ENCODE data around the gene C1orf105.

The C1orf105 gene

DNA sequence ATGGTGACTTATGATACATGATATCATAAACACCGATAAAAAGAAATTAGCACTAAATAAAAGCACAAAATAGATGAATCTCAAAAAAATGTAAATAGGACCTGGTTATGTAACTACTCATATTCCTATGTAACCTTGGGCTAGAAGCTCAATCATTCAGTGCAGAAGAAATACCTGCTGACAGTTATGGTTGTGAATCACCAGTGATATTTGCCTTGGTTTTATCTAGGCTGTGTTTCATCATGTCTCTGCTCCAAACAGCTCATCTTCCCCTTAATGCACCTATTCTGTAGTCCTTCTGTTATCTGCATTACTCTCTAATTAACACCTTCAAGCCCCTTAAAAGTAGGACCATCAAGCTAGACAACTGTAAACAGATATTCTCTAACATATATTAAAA, 39.7 kb downstream of the C1orf105 start:
- DNase-seq (ENCODE audit: low read depth) = no peak

DNA sequence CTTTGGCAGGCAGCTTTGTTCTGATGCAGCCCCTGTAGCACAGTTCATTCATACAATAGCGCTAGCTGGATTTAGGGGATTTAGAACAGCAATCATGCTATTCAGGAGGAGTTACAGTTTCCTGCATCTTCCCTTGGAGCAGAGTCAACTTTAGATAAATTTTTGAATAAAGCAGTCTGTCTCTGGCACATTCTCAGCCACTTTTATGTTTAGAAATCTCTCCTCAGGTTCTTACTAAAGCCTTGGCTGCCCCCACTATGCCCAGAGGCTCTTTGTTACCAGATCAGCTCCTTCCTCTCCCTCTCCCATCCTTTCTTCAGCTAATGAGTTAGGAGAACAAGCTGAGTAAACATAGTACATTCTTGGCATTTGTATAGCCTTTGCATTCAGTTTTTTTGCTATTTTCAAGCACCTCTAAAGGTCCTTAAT, 40.4 kb downstream of the C1orf105 start:
- DNase-seq (ENCODE audit: low read depth) = no peak

DNA sequence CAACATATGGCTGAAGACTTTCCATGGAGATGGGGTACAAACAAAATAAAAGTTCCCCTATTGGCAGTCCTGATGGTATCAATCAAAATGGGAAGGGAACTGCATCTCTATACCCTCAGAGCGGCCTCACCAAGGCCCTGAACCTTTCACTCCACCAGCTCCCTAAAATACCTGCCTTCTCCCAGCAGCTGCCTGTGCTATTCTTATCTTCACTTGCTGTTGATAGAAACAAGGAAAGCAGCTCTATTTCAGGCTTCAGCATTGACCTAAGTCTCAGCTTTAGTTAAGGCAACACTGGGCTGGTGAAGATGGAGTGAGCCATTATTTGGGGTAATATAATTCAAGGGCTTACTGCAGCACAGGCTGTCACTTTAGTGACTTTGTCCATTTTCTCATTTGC, 45.1 kb downstream of the C1orf105 start:
- DNase-seq (ENCODE audit: low read depth) = no peak

DNA sequence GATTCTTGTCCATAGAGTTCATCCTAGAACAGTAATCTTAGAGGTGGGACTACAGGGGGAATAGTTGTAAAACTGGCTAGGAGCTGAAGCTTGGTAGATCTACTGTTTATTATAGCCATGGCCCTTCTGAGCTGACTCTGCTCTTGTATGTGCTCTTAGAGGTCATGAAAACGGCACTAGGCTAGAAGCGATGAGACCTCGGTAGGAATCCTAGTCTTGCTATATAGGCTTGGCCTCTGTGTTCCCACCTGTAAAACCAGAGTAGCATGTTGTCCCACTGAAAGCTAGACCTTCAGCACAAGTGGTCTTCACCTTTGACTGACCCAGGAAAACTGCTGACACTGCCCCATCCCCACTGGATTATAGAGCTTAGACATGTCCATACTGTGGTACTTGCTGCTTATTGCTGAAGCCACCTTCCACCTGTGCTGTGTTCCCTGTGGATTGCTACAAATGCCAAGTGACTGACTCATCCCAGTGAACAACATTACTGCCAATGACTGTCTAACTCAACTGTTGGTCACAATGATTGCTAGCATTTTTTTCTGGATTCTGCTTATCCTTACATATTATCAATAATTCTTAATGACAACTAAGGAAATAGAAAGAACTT, 46.4 kb downstream of the C1orf105 start:
- DNase-seq (ENCODE audit: low read depth) = peak; percentile 52

DNA sequence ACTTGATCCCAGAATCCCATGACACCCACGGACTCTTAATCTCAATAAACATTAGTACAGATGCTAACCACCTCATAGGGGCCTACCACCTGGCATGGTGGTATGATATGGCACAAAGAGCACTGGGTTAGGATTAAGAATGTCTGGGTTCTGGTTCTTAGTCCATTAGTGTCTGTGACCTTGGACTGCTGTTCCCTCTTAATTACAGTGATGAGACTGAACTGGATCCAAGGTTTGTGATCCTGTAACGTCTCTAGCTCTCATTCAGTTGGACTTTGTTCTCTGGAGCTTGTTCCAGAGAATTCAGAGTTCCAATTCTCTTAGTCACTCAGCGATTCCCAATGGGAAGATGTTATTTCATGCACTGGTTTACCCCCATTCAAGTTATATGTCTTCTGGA, 47.0 kb downstream of the C1orf105 start:
- DNase-seq (ENCODE audit: low read depth) = no peak

- DNase-seq (ENCODE audit: low read depth) = no peak
These were observed 47.8 kb downstream of the C1orf105 start for GRCh38 chr1:172468296-172468695.

DNA sequence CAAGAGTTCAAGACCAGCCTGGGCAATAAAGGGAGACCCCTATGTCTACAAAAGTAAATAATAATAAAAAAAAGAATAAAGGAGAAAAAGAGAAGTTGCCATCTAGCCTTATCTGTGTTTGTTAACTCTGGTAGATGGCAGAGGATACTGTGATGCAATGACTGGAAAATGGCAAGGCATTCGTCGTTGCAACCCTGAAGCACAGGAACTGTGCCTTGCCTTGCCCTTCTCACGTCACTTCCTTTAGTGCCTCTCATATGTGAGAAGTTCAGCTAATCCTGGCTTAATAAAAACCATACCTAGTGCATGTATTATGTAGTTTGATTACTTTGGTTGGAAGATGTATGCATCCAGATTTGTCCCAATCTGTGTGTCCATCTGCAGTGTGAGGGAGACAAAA, 49.2 kb downstream of the C1orf105 start:
- no peak for DNase-seq (ENCODE audit: low read depth)

DNA sequence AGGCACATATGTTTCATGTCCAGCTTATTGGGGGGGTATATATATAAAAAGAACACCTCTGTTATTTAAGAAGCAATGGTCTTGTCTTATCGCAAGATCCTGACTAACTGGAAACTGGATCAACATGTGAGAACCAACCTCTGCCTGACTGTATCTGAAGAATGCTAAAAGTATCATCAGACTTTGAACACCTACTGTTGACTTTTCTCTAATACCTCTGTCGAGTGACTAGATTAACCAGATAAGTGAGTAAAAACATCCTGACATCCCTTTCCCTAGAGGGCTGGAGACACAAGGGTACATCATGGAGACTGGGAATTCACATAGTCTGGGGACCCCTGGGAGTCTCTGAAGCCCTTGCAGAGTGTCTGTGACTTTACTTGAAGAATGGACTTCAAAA, 49.7 kb downstream of the C1orf105 start:
- no peak for DNase-seq (ENCODE audit: low read depth)

- DNase-seq (ENCODE audit: low read depth) = no peak
These were observed 51.2 kb downstream of the C1orf105 start for GRCh38 chr1:172471666-172472065.

GRCh38 chr1:172472495-172472894, 52.0 kb downstream of the C1orf105 start:
- no peak for DNase-seq (ENCODE audit: low read depth)

DNA sequence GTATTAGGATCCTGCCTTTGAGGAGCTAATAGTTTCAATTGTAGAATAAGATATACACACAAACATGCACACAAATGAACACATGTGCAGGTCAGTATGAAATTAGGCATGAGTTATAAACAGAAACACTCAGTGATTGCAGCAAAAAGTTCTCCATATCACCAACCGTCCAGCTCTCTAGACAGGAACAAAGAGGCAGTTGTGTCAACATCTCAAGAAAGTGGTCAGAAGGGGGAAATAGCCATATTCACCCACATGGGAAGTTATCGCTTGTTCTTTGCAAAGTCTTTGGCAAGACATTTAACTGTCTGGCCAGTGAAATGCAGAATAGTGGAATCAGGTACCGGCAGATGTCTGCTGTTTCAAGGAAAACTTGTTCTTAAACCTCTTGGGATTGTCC, 52.8 kb downstream of the C1orf105 start:
- DNase-seq (ENCODE audit: low read depth) = no peak

GRCh38 chr1:172473842-172474241, 53.4 kb downstream of the C1orf105 start:
- DNase-seq (ENCODE audit: low read depth) = no peak

GRCh38 chr1:172476218-172476811, 55.8 kb downstream of the C1orf105 start:
- peak; percentile 57 for DNase-seq (ENCODE audit: low read depth)

GRCh38 chr1:172477216-172477615, 56.7 kb downstream of the C1orf105 start:
- no peak for DNase-seq (ENCODE audit: low read depth)

DNA sequence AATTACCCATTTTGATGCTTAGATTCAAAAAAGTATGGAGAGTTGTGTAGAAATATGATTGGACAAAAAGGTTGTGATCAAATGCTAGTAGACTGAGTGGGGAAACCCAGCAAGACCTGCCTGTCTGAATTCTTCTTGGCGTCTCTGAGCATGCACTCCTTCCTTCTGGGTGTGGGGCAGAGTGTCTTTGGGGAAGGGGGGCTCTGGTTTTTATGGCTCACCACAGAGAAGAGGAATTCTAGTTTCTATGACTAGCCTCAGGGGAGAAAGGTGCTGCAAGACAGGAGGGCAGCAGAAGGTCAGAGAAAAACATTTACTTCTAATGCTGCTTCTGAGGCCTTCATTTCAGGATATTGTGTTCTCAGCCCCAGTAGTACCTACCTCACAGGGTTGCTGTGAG, 57.3 kb downstream of the C1orf105 start:
- DNase-seq (ENCODE audit: low read depth) = no peak

DNA sequence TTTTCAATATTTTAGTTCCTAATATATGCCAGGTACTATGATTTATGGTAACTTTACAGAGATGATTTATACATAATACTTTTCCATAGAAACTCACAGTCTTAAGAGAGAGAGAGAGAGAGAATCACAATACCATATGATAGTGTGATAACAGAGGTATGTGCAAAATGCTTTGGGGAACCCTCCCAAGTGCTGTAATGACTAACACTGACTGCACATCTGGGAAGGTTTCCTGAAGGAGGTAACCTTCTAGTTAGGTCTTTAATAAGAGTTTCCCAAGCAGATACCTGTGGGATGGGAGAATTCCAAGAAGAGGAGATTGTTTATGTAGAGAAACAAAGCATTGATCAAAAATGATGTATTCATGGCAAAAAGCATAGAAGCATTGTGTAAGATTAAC, 58.0 kb downstream of the C1orf105 start:
- no peak for DNase-seq (ENCODE audit: low read depth)

GRCh38 chr1:172480431-172480830, 59.9 kb downstream of the C1orf105 start:
- no peak for DNase-seq (ENCODE audit: low read depth)

- DNase-seq (ENCODE audit: low read depth) = no peak
These were observed 61.6 kb downstream of the C1orf105 start for GRCh38 chr1:172482044-172482443.

DNA sequence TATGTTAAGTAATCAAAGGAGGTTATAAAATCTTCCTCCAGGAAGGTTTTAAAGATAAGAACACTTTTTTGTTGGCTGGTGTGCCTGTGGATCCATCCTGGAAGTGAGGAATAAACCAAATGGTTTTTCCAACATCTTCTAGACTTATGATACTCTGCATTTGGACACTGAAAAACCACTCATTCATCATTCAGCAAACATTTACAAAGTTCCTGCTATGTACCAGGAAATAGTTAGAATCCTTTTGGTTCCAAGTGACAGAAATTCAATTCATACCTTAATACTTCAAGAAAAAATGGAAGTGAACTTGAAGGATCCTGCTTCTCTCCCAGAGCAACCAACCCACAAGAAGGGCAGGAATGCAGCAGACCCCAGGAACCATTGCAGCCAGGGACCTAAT, 63.0 kb downstream of the C1orf105 start:
- no peak for DNase-seq (ENCODE audit: low read depth)

GRCh38 chr1:172484252-172484651, 63.8 kb downstream of the C1orf105 start:
- DNase-seq (ENCODE audit: low read depth) = no peak

GRCh38 chr1:172485626-172486025, 65.1 kb downstream of the C1orf105 start:
- no peak for DNase-seq (ENCODE audit: low read depth)

DNA sequence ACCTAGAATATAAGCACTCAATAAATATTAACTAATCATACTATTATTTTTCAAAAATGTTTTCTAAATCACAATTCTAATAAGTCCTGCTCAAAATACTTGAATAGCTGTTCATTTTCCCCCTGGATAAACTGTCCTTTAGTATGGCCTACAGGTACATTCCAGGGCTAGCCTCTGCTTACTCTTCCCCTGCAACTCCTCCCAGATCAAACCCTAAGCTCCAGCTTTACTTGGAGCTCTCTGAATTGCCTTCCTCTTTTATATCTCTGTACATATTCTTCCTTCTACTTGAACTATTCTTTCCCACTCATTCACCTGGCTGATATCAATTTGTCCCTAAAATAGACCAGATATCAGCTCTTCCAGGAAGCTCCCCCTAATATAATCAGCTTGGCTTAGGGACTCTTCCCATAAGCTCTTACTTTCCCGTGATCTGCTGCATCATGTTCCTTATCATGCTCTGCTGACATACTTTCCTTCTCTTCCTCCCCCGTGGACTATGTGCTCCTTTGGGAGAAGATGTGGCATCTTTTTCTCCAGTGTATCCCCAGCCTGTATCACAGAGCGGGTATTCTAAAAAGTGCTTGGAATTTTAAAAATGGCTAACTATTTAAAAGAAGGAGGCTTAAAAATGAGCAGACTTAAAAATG, 66.4 kb downstream of the C1orf105 start:
- DNase-seq (ENCODE audit: low read depth) = no peak

GRCh38 chr1:172487550-172487949, 67.1 kb downstream of the C1orf105 start:
- peak; percentile 24 for DNase-seq (ENCODE audit: low read depth)

DNA sequence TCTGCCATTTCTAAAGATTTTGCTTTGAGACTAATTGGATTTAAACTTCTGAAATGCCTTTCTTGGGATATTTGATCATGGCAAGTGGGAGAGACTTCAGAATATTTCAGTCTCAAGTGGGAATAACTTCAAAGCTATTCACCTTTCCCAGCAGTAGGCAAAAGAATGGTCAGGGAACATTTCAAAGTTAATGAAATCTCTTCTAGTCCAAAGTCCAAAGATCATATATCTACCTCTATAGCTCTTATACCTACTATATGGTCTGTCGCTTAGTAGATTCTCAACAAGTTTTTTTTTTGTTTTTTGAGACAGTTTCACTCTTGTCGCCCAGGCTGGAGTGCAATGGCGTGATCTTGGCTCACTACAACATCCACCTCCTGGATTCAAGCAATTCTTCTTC, 67.9 kb downstream of the C1orf105 start:
- no peak for DNase-seq (ENCODE audit: low read depth)
